A549 treated with AZD2906 at 1 μM for 4 hours (cell line): ENCODE data around the gene PXDN. TPM values are rescaled to one million over a fixed set of nuclear protein-coding genes. Genes with fewer than 3 reads are reported as not detected.

ENCODE experiments used
- total RNA-seq: library from RNA; stranded (reverse); fragments of 200-300 nt; extraction: Qiagen RNA extraction; gene quantifications from 5 replicates; pipeline ENCODE4 v1.2.3, GENCODE V29; 2022

Gene PXDN, protein sequence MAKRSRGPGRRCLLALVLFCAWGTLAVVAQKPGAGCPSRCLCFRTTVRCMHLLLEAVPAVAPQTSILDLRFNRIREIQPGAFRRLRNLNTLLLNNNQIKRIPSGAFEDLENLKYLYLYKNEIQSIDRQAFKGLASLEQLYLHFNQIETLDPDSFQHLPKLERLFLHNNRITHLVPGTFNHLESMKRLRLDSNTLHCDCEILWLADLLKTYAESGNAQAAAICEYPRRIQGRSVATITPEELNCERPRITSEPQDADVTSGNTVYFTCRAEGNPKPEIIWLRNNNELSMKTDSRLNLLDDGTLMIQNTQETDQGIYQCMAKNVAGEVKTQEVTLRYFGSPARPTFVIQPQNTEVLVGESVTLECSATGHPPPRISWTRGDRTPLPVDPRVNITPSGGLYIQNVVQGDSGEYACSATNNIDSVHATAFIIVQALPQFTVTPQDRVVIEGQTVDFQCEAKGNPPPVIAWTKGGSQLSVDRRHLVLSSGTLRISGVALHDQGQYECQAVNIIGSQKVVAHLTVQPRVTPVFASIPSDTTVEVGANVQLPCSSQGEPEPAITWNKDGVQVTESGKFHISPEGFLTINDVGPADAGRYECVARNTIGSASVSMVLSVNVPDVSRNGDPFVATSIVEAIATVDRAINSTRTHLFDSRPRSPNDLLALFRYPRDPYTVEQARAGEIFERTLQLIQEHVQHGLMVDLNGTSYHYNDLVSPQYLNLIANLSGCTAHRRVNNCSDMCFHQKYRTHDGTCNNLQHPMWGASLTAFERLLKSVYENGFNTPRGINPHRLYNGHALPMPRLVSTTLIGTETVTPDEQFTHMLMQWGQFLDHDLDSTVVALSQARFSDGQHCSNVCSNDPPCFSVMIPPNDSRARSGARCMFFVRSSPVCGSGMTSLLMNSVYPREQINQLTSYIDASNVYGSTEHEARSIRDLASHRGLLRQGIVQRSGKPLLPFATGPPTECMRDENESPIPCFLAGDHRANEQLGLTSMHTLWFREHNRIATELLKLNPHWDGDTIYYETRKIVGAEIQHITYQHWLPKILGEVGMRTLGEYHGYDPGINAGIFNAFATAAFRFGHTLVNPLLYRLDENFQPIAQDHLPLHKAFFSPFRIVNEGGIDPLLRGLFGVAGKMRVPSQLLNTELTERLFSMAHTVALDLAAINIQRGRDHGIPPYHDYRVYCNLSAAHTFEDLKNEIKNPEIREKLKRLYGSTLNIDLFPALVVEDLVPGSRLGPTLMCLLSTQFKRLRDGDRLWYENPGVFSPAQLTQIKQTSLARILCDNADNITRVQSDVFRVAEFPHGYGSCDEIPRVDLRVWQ (N-terminal part only)
- 11.5 to 17.4 TPM (median 15.5 TPM) in 5 replicates for total RNA-seq

GRCh38 chr2:1744446-1745170 is at the start of gene PXDN:
Gene PXDN, minus strand, starts transcription at chr2:1744515. Its CDS starts 60 bp downstream, at chr2:1744455.

